ENCODE data around the gene CCL19.
"Not testable (repeated sequence)": the region's sequence is repeated elsewhere in the genome, so short reads cannot be mapped to it uniquely, and the experiment has no call there.

Gene CCL19

GRCh38 chr9:34690983-34691935, at the start of gene CCL19:
Gene CCL19 (minus strand): TSS chr9:34691276. CDS start chr9:34691139, 137 bp downstream.
- DNase-seq: no peak

- not testable (repeated sequence) for DNase-seq
Measured at GRCh38 chr9:34740176-34740575, 49.1 kb upstream of the CCL19 start.

- DNase-seq: no peak
Measured at GRCh38 chr9:34737677-34738260, 46.7 kb upstream of the CCL19 start.

- no peak for DNase-seq
Measured at GRCh38 chr9:34734720-34735119, 43.6 kb upstream of the CCL19 start.

GRCh38 chr9:34732886-34733285, 41.8 kb upstream of the CCL19 start:
- DNase-seq: no peak

- DNase-seq: no peak
Measured at GRCh38 chr9:34732478-34732877, 41.4 kb upstream of the CCL19 start.

GRCh38 chr9:34723141-34723540, 32.1 kb upstream of the CCL19 start:
- no peak for DNase-seq

- DNase-seq: not testable (repeated sequence)
Measured at GRCh38 chr9:34719769-34720025, 28.6 kb upstream of the CCL19 start.

GRCh38 chr9:34719021-34719768, 28.1 kb upstream of the CCL19 start:
- no peak for DNase-seq

- DNase-seq: no peak
Measured at GRCh38 chr9:34717996-34718614, 27.0 kb upstream of the CCL19 start.

GRCh38 chr9:34716711-34717110, 25.6 kb upstream of the CCL19 start:
- DNase-seq: no peak

GRCh38 chr9:34715639-34716215, 24.7 kb upstream of the CCL19 start:
- no peak for DNase-seq

GRCh38 chr9:34714007-34714406, 22.9 kb upstream of the CCL19 start:
- no peak for DNase-seq

GRCh38 chr9:34712140-34712539, 21.1 kb upstream of the CCL19 start:
- no peak for DNase-seq

- DNase-seq: no peak
Measured at GRCh38 chr9:34710023-34710422, 18.9 kb upstream of the CCL19 start, which contains the start of gene CCL21. Gene CCL21 (minus strand): TSS chr9:34710136. CDS start chr9:34710066, 70 bp downstream.

- no peak for DNase-seq
Measured at GRCh38 chr9:34709196-34709978, 18.3 kb upstream of the CCL19 start.

- no peak for DNase-seq
Measured at GRCh38 chr9:34707130-34707529, 16.1 kb upstream of the CCL19 start.

- DNase-seq: peak; percentile 74
Measured at GRCh38 chr9:34701769-34702736, 11.0 kb upstream of the CCL19 start.

- DNase-seq: peak; percentile 70
Measured at GRCh38 chr9:34701023-34701768, 10.1 kb upstream of the CCL19 start.

GRCh38 chr9:34694811-34695210, 3.7 kb upstream of the CCL19 start:
- no peak for DNase-seq
